HG02973 (cell line): Measurements from ENCODE around the gene LRRC75A.

Experiments
- ATAC-seq: cut with Tn5 transposase; IDR thresholded peaks from one replicate; pipeline ENCODE4 v1.9.1; 2021; ENCODE audit warnings: moderate library complexity; ENCODE audit not compliant: unreplicated experiment

The LRRC75A gene

DNA sequence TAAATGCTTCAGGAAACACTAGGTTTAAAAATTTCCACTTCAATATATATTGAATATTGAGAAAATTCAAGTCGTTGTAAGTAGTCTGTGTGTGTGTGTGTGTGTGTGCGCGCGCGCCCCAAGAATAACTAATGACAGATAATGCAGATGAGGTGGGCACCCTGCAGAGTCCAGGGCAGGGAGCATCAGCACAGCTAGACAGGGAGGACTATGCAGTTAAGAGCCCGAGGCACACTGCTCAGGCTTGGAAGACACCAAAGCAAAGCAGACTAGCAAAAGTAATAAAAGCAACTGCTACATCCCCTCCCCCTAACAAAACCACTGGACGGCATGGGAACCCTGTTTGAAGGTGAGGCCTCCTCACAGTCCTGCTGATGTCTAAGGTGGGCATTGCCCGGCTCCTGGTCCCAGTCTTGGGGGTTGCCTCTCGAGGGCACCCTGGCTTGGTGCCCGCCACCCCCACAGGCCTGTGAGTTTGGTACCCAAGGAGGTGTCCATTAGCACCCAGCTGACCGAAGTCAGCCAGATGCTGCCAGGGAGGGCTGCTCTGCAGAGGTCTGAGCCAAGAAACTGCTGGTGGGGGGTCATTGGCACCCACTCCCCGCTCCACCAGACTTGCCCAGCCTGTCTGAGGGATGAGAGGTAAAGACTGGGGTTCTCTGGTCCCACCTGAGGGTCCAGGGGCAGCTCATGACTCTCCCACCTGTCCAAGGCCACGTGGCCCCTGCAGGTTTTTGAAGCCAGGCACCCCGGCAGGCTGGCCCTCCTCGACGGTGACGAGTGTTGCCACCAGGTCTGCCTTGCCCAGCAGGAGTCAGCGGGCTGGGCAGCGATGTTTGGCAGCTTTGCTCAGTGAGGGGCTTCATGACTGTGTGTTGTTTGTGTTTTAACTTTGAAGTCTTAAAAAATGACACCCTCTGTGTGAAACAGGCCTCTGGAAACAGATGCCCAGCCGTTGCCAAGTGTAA is 18.7 kb downstream of the LRRC75A start:
- ATAC-seq = no peak

GRCh38 chr17:16472539-16472938 is 19.5 kb downstream of the LRRC75A start:
- ATAC-seq = no peak

DNA sequence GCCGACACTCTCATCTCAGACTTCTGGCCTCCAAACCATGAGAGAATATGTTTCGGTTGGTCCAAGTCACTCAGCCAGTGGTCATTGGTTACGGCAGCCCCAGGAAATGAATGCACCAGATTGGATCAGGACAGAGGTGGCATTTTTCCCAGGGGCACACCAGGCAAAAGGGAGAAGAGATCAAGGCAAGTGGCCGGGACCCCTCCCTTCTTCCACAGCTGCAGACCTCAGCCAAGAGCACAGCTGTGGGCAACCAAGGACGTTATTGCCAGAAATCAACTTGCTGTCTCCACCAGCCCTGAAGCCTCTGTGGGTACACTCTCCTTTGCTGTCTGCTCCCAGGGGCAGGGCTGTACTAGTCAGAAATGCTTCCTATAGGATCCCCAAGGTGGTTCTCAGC is 20.7 kb downstream of the LRRC75A start:
- ATAC-seq = no peak

- ATAC-seq = no peak
These were observed 21.7 kb downstream of the LRRC75A start for GRCh38 chr17:16470265-16470664.

GRCh38 chr17:16468428-16468992 is 23.5 kb downstream of the LRRC75A start:
- no peak for ATAC-seq

GRCh38 chr17:16467886-16468285 is 24.1 kb downstream of the LRRC75A start:
- no peak for ATAC-seq

DNA sequence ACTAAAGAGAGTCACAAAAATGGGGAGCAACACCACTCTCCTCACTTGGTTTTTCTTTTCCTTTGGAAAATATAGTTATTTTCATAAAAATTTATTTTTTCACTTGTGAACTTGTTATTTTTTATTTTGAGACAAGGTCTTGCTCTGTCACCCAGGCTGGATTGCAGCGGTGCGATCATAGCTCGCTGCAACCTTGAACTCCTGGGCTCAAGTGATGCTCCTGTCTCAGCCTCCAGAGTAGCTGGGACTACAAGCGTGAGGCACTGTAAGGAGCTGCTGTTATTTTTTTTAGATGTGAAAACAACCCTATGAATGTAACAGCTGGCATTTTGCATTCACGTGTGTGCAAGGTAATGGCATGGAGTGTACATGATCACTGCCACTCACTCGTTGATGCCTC is 24.9 kb downstream of the LRRC75A start:
- no peak for ATAC-seq

- no peak for ATAC-seq
These were observed 25.6 kb downstream of the LRRC75A start for GRCh38 chr17:16466407-16466806.

- ATAC-seq = no peak
These were observed 26.1 kb downstream of the LRRC75A start for GRCh38 chr17:16465861-16466338.

GRCh38 chr17:16465052-16465312 is 27.0 kb downstream of the LRRC75A start:
- no peak for ATAC-seq

DNA sequence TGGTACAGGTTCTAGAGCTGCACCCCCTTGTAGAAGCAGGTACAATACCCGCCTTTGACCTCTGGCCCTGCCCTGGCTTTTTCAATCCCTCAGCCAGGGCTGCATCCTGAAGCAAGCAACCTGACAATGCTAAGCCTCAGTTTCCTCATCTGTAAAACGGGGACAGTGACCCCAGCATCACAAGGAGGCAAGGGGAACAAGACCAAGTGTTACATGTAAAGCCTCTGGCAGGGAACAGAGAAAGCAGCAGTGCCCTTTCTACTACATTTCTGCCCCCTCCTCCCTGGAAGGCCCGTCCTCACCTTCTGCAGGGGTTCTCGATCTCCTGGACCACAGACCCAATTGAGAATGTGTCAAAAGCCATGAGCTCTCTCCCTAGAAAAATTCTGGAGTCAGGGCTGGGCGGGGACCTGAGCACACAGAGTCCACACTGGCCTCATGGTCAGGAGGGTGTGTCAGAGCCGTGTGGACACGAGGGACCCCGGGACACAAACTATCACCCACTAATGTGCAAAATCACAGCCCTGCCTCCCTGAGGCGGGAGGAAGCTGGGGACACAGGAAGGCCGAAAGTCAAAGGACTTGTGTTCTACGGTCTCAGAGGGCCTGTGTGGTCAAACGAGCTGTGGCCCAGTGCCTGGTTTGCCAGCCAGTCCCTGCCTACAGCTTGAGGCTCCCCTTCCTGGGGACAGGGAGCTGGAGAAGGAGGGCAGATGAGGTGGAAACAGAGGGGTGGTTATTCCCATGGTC is 27.5 kb downstream of the LRRC75A start:
- ATAC-seq = no peak

GRCh38 chr17:16463358-16464302 is 28.4 kb downstream of the LRRC75A start:
- ATAC-seq = no peak

DNA sequence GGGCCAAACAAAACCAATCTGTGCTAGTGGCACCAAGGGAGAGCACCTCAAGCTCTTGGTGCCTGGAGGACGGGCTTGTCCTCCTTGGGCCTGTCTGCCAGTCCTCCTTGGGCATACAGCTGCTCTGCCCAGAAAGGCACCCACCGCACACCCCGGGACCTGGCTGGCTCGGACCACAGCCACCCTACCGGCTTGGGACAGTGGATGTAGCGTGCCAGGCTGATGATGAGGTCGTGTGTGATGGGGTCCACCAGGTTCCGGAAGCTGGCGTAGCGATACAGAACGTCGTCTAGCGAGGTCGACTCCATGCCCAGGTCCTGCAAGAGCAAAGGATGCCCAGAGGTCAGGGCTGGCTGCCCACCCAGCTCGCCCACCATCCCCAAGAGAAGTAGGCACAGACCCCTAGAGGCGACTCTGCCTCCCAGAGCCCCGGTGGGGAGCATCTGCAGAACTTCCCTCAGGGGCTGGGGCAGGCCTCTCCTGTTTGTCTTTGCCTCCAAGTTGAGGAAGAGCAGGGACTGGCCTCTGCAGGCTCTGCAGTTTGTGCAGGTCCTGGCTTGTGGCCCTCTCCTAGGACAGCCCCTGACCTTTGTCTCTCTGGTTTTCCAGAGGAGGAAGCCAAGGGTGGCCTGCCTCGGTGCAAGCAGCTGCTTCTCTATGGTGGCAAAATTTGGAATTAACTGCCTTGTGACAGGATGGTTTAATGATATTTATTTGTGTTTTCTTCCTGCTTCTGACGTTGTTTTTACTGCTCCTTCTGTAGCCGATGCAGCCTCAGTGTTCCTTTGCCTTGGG is 29.7 kb downstream of the LRRC75A start:
- no peak for ATAC-seq

- ATAC-seq = no peak
These were observed 30.5 kb downstream of the LRRC75A start for GRCh38 chr17:16461606-16461866.

DNA sequence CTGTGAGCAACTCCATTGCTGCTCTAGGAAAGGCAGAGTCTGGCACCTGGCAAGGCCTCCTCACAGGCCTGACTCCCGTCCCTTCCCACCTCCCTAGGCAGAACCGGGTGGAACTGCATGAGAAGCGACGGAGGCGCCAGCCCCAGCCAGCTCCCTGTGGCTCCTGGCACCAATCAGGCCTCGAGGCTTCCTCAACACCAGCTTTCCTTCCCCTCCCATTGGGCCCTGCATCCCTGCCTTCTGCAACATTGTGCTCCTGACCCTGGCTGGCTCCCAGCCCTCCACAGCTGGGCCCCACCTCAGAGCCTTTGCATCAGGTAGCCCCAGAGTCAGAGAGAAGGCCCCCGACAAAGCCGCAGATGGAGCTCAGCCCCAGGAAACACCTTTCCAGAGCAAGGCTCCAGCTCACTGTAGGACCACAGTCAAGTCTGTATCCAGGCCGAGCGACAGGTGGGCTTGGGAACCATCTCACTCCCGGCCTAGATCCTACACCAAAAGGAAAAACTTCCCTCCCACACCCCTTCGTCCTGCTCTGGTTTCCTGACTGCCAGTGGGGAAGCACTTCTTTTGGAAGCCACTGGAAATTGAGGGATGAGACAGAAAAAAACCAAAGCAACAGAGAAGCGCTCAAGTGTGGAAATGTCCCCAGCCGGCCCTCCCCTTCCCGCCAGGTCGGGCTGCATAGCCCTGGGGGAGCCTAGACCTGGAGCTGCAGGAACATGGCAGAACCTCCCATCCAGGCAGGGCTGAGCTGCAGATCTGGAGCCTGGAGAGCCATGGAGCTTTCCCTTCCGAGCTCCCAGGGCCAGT is 31.0 kb downstream of the LRRC75A start:
- no peak for ATAC-seq

DNA sequence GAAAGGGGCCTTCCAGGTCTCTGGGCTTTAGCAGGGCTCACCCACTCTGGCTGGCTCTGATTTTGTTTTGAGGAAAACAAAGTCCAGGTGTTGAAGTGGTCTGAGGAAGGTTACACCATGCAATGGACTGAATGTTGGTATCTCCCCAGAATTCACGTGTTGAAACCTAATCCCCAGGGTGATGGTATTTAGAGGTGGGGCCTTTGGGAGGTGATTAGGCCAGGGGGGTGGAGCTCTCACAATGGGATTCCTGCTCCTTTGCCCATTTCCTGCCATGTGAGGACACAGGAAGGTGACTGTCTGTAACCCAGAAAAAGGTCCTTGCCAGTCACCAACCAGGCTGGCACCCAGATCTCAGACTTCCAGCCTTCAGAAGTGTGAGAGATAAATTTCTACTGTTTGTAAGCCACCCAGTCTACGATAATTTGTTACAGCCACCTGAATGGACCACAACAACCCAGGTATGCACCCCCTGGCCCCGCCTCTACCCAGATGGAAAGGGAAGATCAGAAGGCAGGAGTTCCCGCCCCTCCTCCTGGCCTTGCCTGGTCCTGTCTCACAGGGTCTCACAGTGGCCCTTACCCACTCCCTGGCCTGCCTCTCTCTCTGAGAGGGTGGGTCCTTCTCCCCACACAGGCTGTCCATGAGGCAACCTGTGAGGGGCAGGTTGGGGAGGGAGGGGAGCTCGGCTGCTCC is 32.0 kb downstream of the LRRC75A start:
- ATAC-seq = no peak

DNA sequence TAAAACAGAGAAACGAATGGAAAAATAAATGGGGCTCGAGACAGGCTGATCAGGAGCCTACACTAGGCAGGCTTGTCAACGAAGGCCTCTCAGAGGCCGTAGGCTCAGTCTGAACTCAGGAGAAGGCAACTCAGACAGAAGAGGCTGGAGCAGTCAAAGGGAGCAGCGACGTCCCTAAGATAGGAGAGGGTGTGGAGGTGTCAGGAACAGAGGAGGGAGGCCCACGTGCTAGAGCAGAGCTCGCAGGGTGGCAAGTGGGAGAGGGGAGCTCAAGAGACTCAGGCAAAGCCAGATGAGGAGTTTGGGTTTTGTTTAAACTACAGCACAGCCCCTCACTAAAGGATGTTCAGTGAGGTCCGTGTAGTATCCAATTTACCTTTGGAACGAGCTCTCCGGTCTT is 32.7 kb downstream of the LRRC75A start:
- no peak for ATAC-seq

GRCh38 chr17:16456742-16457316 is 35.2 kb downstream of the LRRC75A start:
- ATAC-seq = no peak
